Endodermal cell (in vitro differentiated cells): ENCODE measurements around the gene CRYZL1. TPM values are rescaled to one million over a fixed set of nuclear protein-coding genes. Genes with fewer than 3 reads are reported as not detected.

ENCODE experiments used
- DNase-seq: peaks from one replicate; pipeline ENCODE4 v3.0.0-alpha.2; 2017
- H3K27ac ChIP-seq: 2 replicates; pipeline ENCODE4 v1.5.1; 2013; ENCODE audit warnings: mild to moderate bottlenecking, low read depth, low read length, moderate library complexity
- H3K27me3 ChIP-seq: 2 replicates; pipeline ENCODE4 v1.6.1; 2013; ENCODE audit warnings: mild to moderate bottlenecking, low read length, moderate library complexity; ENCODE audit not compliant: insufficient read depth, control insufficient read depth, poor library complexity, severe bottlenecking
- H3K36me3 ChIP-seq: 2 replicates; pipeline ENCODE4 v1.7.0; 2013; ENCODE audit warnings: mild to moderate bottlenecking, low read length, moderate library complexity; ENCODE audit not compliant: control insufficient read depth, insufficient read depth
- H3K4me1 ChIP-seq: one replicate; pipeline ENCODE4 v1.7.0; 2013; ENCODE audit warnings: low read length; ENCODE audit not compliant: control insufficient read depth, insufficient read depth
- H3K4me3 ChIP-seq: 2 replicates; pipeline ENCODE4 v1.5.1; 2013; ENCODE audit warnings: mild to moderate bottlenecking, low read length, moderate library complexity
- H3K9ac ChIP-seq: 2 replicates; pipeline ENCODE4 v1.6.1; 2013; ENCODE audit warnings: mild to moderate bottlenecking, low read length, moderate library complexity; ENCODE audit not compliant: poor library complexity, severe bottlenecking; ENCODE audit errors: extremely low read depth
- H3K9me3 ChIP-seq: 2 replicates; pipeline ENCODE4 v1.6.1; 2013; ENCODE audit warnings: mild to moderate bottlenecking, low read length, moderate library complexity; ENCODE audit not compliant: control insufficient read depth
- H3K27ac Mint-ChIP-seq: 2 replicates; pipeline ENCODE4 v1.8.0; 2020; ENCODE audit warnings: mixed read lengths
- H3K27me3 Mint-ChIP-seq: 2 replicates; pipeline ENCODE4 v1.8.0; 2021; ENCODE audit warnings: mild to moderate bottlenecking, mixed read lengths; ENCODE audit not compliant: insufficient read depth
- H3K36me3 Mint-ChIP-seq: 2 replicates; pipeline ENCODE4 v1.8.0; 2020; ENCODE audit warnings: low read depth, mixed read lengths
- H3K4me1 Mint-ChIP-seq: 2 replicates; pipeline ENCODE4 v1.8.0; 2020; ENCODE audit warnings: mixed read lengths
- H3K4me3 Mint-ChIP-seq: 2 replicates; pipeline ENCODE4 v1.8.0; 2020; ENCODE audit warnings: mild to moderate bottlenecking, moderate library complexity, mixed read lengths
- H3K9me3 Mint-ChIP-seq: 2 replicates; pipeline ENCODE4 v1.8.0; 2020; ENCODE audit warnings: mild to moderate bottlenecking, mixed read lengths
- CTCF ChIP-seq: fragments of 200-600 bp; sonication (generic); conservative IDR thresholded peaks from 2 replicates; pipeline ENCODE4 v1.5.0; 2021; ENCODE audit warnings: antibody characterized with exemption, mild to moderate bottlenecking
- WGBS, 2 experiments: methylation state at CpG; one replicate each; pipeline versions ENCODE4 v1.1.5 to v1.1.7; 2013; ENCODE audit warnings: missing lambda C conversion rate in 2 of 2, mixed read lengths in 1 of 2; ENCODE audit not compliant: insufficient coverage in 1 of 2, insufficient read length in 1 of 2; 5-methylcytosine and 5-hydroxymethylcytosine counted together
- total RNA-seq, 2 donors: library from RNA; stranded (reverse); fragmentation: NEBNext Ultra II Directional in 1 of 2; extraction: Animal tissue kit (Norgen Biotek cat#: 25700) in 1 of 2; gene quantifications; 2 replicates in 1 of 2; 3 replicates in 1 of 2; pipeline ENCODE4 v1.2.1, GENCODE V29; 2021

Gene CRYZL1
- total RNA-seq, 2 donors from 2014 or later = 33.8 to 51.0 TPM

GRCh38 chr21:33664135-33664534 lies 22.6 kb upstream of the CRYZL1 start:
- Histone ChIP-seq H3K4me3 (no peak overlapping the region), H3K9ac (no peak overlapping the region), H3K9me3 (peaks cover 6% of the 10 kb centered on the region), H3K36me3 (no peaks in the 10 kb centered on the region), H3K4me1 (no peaks in the 10 kb centered on the region), H3K27ac (no peak overlapping the region), H3K27me3 (no peaks in the 10 kb centered on the region)
- no peak for DNase-seq
- Mint-ChIP-seq H3K9me3 (peaks cover 3% of the 10 kb centered on the region), H3K4me3 (no peak overlapping the region), H3K27me3 (no peaks in the 10 kb centered on the region), H3K36me3 (peaks cover 4% of the 10 kb centered on the region), H3K4me1 (peaks cover 33% of the 10 kb centered on the region), H3K27ac (no peak overlapping the region)
- TF ChIP-seq CTCF = no peak
- 83 to 96% methylated on average over 3 of the region's 3 CpGs for WGBS, 2 experiments

GRCh38 chr21:33663241-33663640 lies 21.7 kb upstream of the CRYZL1 start:
- peaks cover 37% of the 10 kb centered on the region for H3K4me1 Mint-ChIP-seq
- no peak overlapping the region for H3K4me3 Mint-ChIP-seq
- no peak for DNase-seq
- Histone ChIP-seq H3K36me3 (peaks cover 4% of the 10 kb centered on the region), H3K9me3 (peaks cover 6% of the 10 kb centered on the region), H3K4me1 (no peaks in the 10 kb centered on the region), H3K4me3 (no peak overlapping the region), H3K27me3 (no peaks in the 10 kb centered on the region), H3K27ac (no peak overlapping the region), H3K9ac (no peak overlapping the region)
- WGBS, 2 experiments = 88 to 100% methylated on average over 2 of the region's 2 CpGs
- no peak overlapping the region for H3K27ac Mint-ChIP-seq
- no peaks in the 10 kb centered on the region for H3K27me3 Mint-ChIP-seq
- peaks cover 3% of the 10 kb centered on the region for H3K9me3 Mint-ChIP-seq
- TF ChIP-seq CTCF = no peak
- peaks cover 4% of the 10 kb centered on the region for H3K36me3 Mint-ChIP-seq

GRCh38 chr21:33662046-33662445 lies 20.5 kb upstream of the CRYZL1 start:
- peaks cover 4% of the 10 kb centered on the region for H3K36me3 Mint-ChIP-seq
- H3K36me3 ChIP-seq = peaks cover 5% of the 10 kb centered on the region
- WGBS, 2 experiments = 83 to 89% methylated on average over 2 to 3 of the region's 3 CpGs
- DNase-seq = no peak
- no peaks in the 10 kb centered on the region for H3K27me3 ChIP-seq
- H3K9ac ChIP-seq = no peak overlapping the region
- H3K9me3 Mint-ChIP-seq = peaks cover 3% of the 10 kb centered on the region
- H3K27me3 Mint-ChIP-seq = no peaks in the 10 kb centered on the region
- peaks cover 32% of the 10 kb centered on the region for H3K4me1 Mint-ChIP-seq
- peak overlapping the region; percentile 52 for H3K27ac Mint-ChIP-seq
- peaks cover 6% of the 10 kb centered on the region for H3K4me1 ChIP-seq
- no peak overlapping the region for H3K4me3 Mint-ChIP-seq
- H3K27ac ChIP-seq = no peak overlapping the region
- peaks cover 6% of the 10 kb centered on the region for H3K9me3 ChIP-seq
- TF ChIP-seq CTCF = no peak
- no peak overlapping the region for H3K4me3 ChIP-seq
